Measurements from ENCODE around the gene EPB41L2. TPM values are rescaled to one million over a fixed set of nuclear protein-coding genes. Genes with fewer than 3 reads are reported as not detected.

The EPB41L2 gene
- total and polyA plus RNA-seq, 10 donors: 19.3 to 210 (median 123) TPM

GRCh38 chr6:131058236-131058635 lies 4.8 kb downstream of the EPB41L2 start:
- Histone ChIP-seq H3K27ac (no peak overlapping the region), H3K36me3 (peaks cover 0 to 22% (median 0%) of the 10 kb centered on the region in 6 donors), H3K4me1 (peaks cover 7 to 27% (median 23%) of the 10 kb centered on the region in 6 donors), H3K4me3 (no peak overlapping the region), H3K27me3 (replicated peaks in 1 of 7) (peaks cover 0 to 17% (median 0%) of the 10 kb centered on the region in 7 donors), H3K9me3 (peaks cover 12 to 46% (median 41%) of the 10 kb centered on the region in 8 donors)
- no peak for TF ChIP-seq POLR2AphosphoS5 (IDR thresholded peaks at IDR 0.05)
- TF ChIP-seq POLR2A (IDR thresholded peaks at IDR 0.05): no peak
- TF ChIP-seq CTCF (IDR thresholded peaks at IDR 0.05 in 8 of 11, conservative IDR thresholded peaks at IDR 0.05 in 3 of 11): no peak
- WGBS, 5 donors: 85 to 97% (median 94%) methylated on average over 1 of the region's 1 CpG
- intact Hi-C loops (cut with DNase I; ENCODE audit: low total_unique reads): no loop called here
- no peak for DNase-seq

- intact Hi-C loops (cut with DNase I; ENCODE audit: low total_unique reads): no loop called here
- TF ChIP-seq CTCF (IDR thresholded peaks at IDR 0.05 in 8 of 11, conservative IDR thresholded peaks at IDR 0.05 in 3 of 11) (no peak), POLR2AphosphoS5 (IDR thresholded peaks at IDR 0.05) (no peak), POLR2A (IDR thresholded peaks at IDR 0.05) (no peak)
- peaks cover 12 to 60% (median 53%) of the 10 kb centered on the region in 8 donors for H3K9me3 ChIP-seq
- H3K4me1 ChIP-seq: peaks cover 0 to under 1% (median 0%) of the 10 kb centered on the region in 6 donors
- no peak overlapping the region for H3K4me3 ChIP-seq
- H3K27me3 ChIP-seq (replicated peaks in 1 of 7): no peaks in the 10 kb centered on the region
- peaks cover 0 to 22% (median 0%) of the 10 kb centered on the region in 6 donors for H3K36me3 ChIP-seq
- no peak overlapping the region for H3K27ac ChIP-seq
- WGBS, 5 donors: 93 to 98% (median 97%) methylated on average over 6 of the region's 6 CpGs
- no peak for DNase-seq
Measured at GRCh38 chr6:131054392-131055250, 8.4 kb downstream of the EPB41L2 start.

- peaks cover 0 to 7% (median 0%) of the 10 kb centered on the region in 6 donors for H3K4me1 ChIP-seq
- no peak overlapping the region for H3K4me3 ChIP-seq
- H3K9me3 ChIP-seq: peaks cover 12 to 60% (median 53%) of the 10 kb centered on the region in 8 donors
- peaks cover 0 to 22% (median 0%) of the 10 kb centered on the region in 6 donors for H3K36me3 ChIP-seq
- 93 to 99% (median 96%) methylated on average over 11 of the region's 11 CpGs for WGBS, 5 donors
- no peak for TF ChIP-seq POLR2A (IDR thresholded peaks at IDR 0.05)
- no peak for TF ChIP-seq CTCF (IDR thresholded peaks at IDR 0.05 in 8 of 11, conservative IDR thresholded peaks at IDR 0.05 in 3 of 11)
- no peak for TF ChIP-seq POLR2AphosphoS5 (IDR thresholded peaks at IDR 0.05)
- intact Hi-C loops (cut with DNase I; ENCODE audit: low total_unique reads): no loop called here
- no peaks in the 10 kb centered on the region for H3K27me3 ChIP-seq (replicated peaks in 1 of 7)
- no peak overlapping the region for H3K27ac ChIP-seq
- no peak for DNase-seq
Measured at GRCh38 chr6:131053546-131054240, 9.4 kb downstream of the EPB41L2 start.

- DNase-seq: no peak
- H3K36me3 ChIP-seq: peaks cover 0 to 22% (median 0%) of the 10 kb centered on the region in 6 donors
- no peaks in the 10 kb centered on the region for H3K27me3 ChIP-seq (replicated peaks in 1 of 7)
- peaks cover 0 to 7% (median 0%) of the 10 kb centered on the region in 6 donors for H3K4me1 ChIP-seq
- peaks cover 12 to 57% (median 49%) of the 10 kb centered on the region in 8 donors for H3K9me3 ChIP-seq
- H3K4me3 ChIP-seq: no peak overlapping the region
- intact Hi-C loops (cut with DNase I; ENCODE audit: low total_unique reads): no loop called here
- WGBS, 5 donors: 86 to 97% (median 90%) methylated on average over 4 of the region's 4 CpGs
- H3K27ac ChIP-seq: no peak overlapping the region
- no peak for TF ChIP-seq POLR2A (IDR thresholded peaks at IDR 0.05)
- TF ChIP-seq CTCF (IDR thresholded peaks at IDR 0.05 in 8 of 11, conservative IDR thresholded peaks at IDR 0.05 in 3 of 11): no peak
- TF ChIP-seq POLR2AphosphoS5 (IDR thresholded peaks at IDR 0.05): no peak
Measured at GRCh38 chr6:131052181-131052580, 10.9 kb downstream of the EPB41L2 start.

Data from spleen (tissue), 11 donors.